Stimulated activated CD4-positive, alpha-beta T cell treated with anti-CD3 and anti-CD28 coated beads, Interleukin-4, amount 100 ng/mL, for 48 hours (primary cell): ENCODE measurements around the gene CTXN2.

ENCODE experiments used
- DNase-seq, 2 donors: peaks; one replicate each; pipeline ENCODE4 v3.0.0-alpha.2; 2020; ENCODE audit warnings: low read depth in 2 of 2

CTXN2 gene

DNA sequence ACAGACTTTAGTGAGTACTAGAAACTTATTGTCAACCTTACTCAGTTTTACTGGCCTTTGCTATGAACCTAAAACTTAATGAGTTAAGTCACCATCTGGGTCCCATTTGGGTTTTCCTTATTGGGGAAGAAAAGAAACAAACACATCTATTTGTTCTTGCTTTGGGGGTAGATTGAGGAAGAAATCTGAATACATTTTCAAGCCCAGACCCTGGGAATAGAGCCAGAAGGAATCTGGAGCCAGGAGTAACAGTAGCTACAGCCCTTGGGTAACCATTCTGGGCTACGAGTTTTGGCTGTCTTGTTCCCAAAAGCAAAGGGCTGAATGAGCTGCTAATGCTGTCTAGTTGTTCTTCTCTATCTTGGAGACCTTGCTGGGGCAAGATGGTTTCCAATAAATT, 31.2 kb downstream of the CTXN2 start:
- DNase-seq: no peak

DNA sequence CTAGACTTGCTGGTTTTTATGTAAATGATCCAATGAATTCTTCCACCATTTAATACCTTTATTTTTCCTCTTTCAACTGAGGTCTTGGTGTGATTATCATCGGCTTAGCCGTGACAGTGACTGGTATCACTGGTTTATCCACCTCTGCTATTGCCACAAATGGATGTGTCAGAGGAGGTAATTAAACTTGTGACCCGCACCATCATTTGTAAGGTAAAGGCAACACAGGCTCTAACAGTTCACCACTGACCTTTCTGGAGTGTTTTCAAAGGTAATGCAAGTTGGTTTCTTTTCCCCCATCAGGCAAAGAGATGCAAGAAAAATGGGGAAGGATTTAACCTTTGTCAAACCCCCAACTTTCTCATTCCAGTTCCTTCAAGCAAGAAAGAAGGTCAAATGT, 34.3 kb downstream of the CTXN2 start:
- DNase-seq: no peak

DNA sequence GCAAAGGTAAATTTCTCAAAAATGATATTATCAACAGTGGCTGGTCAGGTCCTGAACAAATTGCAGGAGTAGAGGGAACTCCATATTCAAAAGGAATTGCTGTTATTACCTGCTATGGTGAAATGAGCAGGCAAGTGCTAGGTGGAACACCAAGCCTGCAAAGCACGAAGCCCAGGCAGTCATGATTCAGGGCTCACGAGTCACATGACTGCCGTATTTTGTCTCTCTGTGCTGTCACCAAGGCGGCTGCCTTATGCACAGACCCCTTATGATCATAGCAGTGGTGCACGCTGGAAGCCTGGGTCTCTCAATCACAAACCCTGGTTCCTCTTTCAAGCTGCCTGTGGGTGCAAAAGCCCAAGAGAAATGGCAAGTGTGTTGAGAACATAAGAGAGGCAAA, 39.0 kb downstream of the CTXN2 start:
- no peak for DNase-seq

DNA sequence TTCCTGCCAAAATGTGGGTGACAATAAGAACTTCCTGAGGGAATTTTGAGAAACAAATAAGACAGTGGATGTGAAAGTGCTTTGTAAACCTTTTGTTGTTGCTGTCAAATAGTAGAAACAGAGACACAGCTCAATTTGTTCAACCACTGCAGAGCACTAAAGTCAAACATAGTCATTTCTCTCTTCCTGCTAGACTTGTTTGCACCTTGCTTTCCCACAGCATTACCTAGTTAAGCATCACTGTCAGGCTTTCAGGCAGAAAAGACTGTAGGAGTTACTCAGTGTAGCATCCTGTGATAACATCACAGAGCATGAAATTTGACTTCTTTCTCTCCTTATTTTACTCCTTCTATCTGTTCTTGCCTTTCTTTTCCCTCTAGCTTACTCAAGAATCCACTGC, 41.8 kb downstream of the CTXN2 start:
- no peak for DNase-seq

DNA sequence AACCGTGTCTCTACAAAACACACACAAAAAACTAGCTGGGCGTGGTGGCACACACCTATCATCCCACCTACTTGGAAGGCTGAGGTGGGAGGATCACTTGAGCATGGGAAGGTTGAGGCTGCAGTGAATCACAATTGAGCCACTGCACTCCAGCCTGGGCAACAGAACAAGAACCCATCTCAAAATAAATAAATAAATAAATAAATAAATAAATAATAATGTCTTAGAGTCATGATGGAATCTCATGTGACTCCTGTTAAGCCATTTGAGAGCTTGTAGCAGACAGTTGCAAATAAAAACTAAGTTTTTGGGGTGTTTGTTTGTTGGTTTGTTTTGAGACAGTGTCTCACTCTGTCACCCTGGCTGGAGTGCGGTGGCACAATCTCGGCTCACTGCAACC, 47.9 kb downstream of the CTXN2 start:
- DNase-seq: no peak

DNA sequence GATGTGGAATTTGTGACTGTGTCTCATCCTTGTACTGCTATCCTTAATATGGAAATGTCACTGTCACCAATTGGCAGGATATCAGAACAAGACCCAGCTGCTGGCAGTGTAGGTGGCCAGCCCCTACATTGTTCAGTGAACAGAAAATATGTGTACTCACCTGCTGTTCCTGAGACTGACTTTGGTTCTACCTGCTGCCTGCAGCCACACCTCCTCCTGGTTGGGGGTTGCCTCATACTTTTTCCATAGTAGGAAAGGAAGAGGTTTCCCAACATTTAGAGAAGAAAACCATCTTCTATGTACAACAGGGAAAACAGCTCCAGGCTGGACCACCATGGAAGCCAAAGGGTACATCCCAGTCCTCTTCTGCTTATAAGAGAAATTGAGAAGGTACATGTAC, 50.5 kb downstream of the CTXN2 start:
- no peak for DNase-seq

DNA sequence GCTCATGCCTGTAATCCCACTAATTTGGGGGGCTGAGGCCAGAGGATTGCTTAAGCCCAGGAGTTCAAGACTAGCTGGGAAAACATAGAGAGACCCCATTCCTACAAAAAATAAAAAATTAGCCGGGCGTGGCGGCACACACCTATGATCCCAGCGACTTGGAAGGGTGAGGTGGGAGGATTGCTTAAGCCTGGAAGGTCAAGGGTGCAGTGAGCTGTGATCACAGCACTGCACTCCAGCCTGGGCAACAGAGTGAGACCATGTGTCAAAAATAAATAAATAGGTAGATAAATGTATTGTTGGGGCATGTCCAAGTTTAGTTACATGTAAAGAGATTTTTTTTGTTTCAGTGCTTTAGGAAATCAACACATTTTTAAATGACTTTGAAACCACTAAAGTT, 51.1 kb downstream of the CTXN2 start:
- DNase-seq: no peak

DNA sequence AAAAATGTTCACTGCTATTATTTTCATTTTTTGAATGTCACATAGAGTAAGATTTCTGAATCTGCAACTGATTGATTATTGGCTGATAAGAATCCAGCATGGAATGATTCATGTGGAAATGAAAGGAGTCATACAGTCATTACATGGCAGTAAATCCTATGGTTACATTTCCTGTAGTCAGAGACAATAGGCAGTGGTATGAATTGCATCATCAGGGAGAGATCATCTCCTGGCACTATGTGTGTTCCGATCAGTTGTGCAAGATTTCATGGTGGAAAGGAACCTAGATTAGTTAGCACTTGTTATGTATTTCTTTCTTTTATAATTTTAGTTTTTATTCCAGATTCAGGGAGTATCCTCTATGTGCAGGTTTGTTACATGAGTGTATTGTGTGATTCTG, 53.5 kb downstream of the CTXN2 start:
- DNase-seq: no peak

DNA sequence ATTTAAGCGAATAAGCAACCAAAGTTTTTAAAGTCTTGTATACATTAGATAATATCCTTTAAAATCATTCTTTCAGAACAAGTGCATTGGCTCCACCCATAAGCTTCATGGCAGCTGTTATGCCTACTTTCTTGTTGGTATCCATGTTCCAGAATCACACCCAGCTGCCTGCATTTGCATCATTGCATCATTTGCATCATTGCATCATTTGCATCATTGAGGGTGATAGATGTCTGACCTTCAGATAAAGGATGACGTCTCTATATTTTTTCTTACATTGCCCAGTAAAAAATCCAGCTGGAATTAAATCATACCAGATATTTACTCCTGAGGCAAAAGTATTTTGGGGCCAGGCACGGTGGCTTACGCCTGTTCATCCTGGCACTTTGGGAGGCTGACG, 56.9 kb downstream of the CTXN2 start:
- no peak for DNase-seq

DNA sequence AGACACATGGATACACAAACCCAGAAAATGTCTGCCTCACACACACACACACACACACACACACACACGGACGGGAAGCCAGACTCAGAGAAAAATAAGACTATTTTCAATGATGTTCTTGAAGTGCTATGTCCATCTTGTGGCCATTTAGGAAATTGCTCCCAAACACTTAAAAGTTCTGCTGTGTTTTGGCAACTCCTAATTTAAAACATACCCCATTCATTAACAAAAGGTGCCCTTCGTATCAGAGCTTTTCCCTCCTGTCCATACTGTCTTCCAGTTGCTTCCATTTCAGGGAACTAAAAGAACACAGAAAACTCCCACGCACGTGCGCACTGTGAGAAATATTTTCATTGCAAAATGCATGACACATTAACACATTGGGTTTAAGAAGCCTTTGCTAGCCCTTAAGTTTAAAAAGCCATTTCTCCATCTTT, 59.2 kb downstream of the CTXN2 start:
- no peak for DNase-seq

DNA sequence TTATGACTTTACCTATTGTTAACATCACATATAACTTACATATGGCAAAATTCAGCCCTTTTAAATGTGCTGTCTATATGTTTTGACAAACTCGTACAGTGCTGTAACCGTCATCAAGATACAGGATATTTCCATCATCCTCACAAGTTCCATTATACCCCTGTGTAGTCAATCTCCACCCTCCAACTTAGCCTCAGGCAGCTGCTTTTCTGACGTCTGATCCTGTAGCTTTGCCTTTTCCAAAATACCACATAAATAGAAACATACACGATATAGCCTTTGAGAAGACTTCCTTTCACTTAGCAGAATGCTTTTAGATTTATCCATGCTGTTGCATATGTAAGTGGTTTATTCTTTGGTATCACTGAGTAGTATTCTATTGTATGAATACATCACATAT, 61.7 kb downstream of the CTXN2 start:
- no peak for DNase-seq
